Measurements from ENCODE around the gene TMEM145. TPM values are rescaled to one million over a fixed set of nuclear protein-coding genes. Genes with fewer than 3 reads are reported as not detected.

Gene TMEM145
- total RNA-seq, 6 donors from 2014 or later = 0.34 to 0.79 (median 0.49) TPM; not detected in 3

DNA sequence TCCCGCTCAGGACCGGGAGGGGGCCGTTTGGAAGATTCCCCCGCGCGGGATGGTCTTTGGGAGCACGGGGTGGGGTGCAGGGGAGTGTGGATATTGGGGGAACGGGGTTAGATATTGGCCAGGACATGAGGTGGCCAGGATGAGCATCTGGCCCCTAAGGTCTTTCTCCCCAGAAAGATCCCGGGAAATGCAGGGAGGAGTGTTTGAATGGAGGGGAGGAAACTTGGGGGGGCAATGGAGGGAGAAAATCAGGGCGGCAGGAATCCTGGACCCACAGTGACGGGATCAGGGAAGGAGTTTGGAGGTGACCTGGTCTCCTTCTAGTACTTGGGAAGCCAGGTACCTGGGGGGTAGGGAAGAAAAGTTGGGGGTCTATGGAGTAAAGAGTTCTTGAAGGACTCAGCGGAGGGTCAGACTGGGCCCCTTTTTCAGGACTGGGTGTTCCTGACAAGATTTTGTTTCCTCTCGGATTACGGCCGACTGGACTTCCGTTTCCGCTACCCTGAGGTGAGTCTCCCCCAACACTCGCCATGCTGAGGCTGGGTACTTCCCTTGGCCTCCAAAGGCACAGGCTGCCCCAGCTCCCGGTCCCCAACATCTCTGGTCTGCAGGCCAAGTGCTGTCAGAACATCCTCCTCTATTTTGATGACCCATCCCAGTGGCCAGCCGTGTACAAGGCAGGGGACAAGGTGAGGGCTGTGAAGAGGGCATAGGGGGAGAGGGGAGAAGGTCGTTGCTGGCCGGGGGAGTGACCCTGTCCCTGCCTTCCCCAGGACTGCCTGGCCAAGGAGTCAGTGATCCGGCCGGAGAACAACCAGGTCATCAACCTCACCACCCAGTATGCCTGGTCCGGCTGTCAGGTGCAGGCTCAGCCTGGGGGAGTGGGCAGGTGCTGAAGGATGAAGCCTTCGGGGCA, 989 bp downstream of the TMEM145 start:
- ATAC-seq (ENCODE audit: low FRiP score in 2 of 2) = no peak
- peak overlapping the region in 2 of 4 donors; percentile 38 to 51 for H3K4me3 ChIP-seq
- H3K36me3 ChIP-seq = no peaks in the 10 kb centered on the region
- WGBS, 2 donors = 23 to 28% methylated on average over 24 to 26 of the region's 26 CpGs
- H3K27me3 ChIP-seq = peaks cover 0 to 25% (median 7%) of the 10 kb centered on the region in 4 donors
- no peak overlapping the region for H3K27ac ChIP-seq
- no peak for DNase-seq
- H3K9me3 ChIP-seq = no peaks in the 10 kb centered on the region
- H3K4me1 ChIP-seq = peaks cover 11 to 23% (median 20%) of the 10 kb centered on the region in 4 donors
- TF ChIP-seq, protein P1, sequence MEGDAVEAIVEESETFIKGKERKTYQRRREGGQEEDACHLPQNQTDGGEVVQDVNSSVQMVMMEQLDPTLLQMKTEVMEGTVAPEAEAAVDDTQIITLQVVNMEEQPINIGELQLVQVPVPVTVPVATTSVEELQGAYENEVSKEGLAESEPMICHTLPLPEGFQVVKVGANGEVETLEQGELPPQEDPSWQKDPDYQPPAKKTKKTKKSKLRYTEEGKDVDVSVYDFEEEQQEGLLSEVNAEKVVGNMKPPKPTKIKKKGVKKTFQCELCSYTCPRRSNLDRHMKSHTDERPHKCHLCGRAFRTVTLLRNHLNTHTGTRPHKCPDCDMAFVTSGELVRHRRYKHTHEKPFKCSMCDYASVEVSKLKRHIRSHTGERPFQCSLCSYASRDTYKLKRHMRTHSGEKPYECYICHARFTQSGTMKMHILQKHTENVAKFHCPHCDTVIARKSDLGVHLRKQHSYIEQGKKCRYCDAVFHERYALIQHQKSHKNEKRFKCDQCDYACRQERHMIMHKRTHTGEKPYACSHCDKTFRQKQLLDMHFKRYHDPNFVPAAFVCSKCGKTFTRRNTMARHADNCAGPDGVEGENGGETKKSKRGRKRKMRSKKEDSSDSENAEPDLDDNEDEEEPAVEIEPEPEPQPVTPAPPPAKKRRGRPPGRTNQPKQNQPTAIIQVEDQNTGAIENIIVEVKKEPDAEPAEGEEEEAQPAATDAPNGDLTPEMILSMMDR (IDR thresholded peaks at IDR 0.05) = peak in 1 of 6 experiments; percentile 8
- TF ChIP-seq POLR2A (IDR thresholded peaks at IDR 0.05) = no peak

DNA sequence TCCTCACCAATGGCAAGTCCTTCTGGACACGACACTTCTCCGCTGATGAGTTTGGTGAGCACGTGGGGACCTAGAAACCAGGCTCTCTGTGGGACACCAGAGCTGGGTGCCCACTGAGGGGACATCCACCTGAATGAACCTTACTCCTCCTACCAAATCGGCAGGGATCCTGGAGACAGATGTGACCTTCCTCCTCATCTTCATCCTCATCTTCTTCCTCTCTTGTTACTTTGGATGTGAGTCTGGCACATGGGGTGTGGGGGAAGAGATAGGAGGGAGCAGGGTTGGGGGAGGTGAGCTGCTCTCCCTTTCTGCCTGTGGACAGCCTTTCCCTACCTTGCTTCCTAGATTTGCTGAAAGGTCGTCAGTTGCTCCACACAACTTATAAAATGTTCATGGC, 1.9 kb downstream of the TMEM145 start:
- ATAC-seq (ENCODE audit: low FRiP score in 2 of 2) = no peak
- no peaks in the 10 kb centered on the region for H3K9me3 ChIP-seq
- H3K36me3 ChIP-seq = no peaks in the 10 kb centered on the region
- TF ChIP-seq POLR2A (IDR thresholded peaks at IDR 0.05) (no peak), EP300 (IDR thresholded peaks at IDR 0.05) (no peak), POLR2AphosphoS5 (IDR thresholded peaks at IDR 0.05) (no peak)
- TF ChIP-seq, protein P1 (IDR thresholded peaks at IDR 0.05) = no peak
- H3K4me1 ChIP-seq = peaks cover 11 to 23% (median 20%) of the 10 kb centered on the region in 4 donors
- no peak overlapping the region for H3K4me3 ChIP-seq
- H3K27me3 ChIP-seq = peaks cover 0 to 25% (median 7%) of the 10 kb centered on the region in 4 donors
- WGBS, 2 donors = 78 to 84% methylated on average over 5 of the region's 5 CpGs
- H3K27ac ChIP-seq = no peak overlapping the region
- no peak for DNase-seq

DNA sequence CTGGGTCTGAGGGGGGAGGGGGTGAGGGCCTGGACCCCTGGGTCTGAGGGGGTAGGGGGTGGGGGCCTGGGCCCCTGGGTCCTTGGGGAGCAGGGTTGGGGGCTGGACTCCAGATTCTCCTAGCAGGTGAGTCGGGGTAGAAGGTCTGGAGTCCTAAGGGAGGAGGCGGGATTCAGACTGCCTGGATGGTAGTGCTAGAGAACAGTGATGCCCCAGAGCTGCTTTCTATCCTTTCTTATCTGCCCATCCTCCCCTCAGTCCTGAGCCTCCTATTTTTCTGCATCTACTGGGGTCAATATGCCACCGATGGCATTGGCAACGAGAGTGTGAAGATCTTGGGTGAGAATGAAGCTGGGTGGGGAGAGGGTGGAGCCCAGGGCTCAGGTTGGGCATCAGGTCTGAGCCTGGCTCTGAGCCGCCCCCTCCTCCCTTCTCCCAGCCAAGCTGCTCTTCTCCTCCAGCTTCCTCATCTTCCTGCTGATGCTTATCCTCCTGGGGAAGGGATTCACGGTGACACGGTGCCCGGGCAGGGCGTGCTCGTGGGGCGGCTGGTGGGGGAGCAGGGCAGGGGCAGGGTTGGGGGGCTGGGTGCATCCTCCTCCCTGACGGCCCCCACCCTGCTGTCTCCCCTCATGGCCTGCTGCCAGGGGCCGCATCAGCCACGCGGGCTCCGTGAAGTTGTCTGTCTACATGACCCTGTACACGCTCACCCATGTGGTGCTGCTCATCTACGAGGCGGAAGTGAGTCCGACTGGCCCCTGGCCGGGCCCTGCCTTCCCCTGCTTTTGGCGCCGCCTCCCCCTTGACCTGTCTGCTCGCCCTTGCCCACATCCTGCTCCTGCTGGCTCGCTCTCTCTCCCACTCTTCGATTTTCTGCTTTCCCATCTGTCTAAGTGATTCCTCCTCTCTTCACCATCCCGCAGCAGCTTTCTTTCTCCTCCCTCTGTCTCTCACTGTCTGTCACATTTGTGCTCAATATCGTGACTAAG, 3.4 kb downstream of the TMEM145 start:
- Histone ChIP-seq H3K27ac (no peak overlapping the region), H3K9me3 (no peaks in the 10 kb centered on the region), H3K4me3 (peak overlapping the region in 1 of 4 donors; percentile 24), H3K36me3 (no peaks in the 10 kb centered on the region), H3K4me1 (peaks cover 11 to 23% (median 20%) of the 10 kb centered on the region in 4 donors), H3K27me3 (peaks cover 0 to 25% (median 7%) of the 10 kb centered on the region in 4 donors)
- WGBS, 2 donors = 22 to 30% methylated on average over 15 to 25 of the region's 28 CpGs
- peak; percentile 51 to 86 for DNase-seq
- TF ChIP-seq POLR2AphosphoS5 (IDR thresholded peaks at IDR 0.05) (no peak), POLR2A (IDR thresholded peaks at IDR 0.05) (no peak), EP300 (IDR thresholded peaks at IDR 0.05) (no peak)
- TF ChIP-seq, protein P1 (IDR thresholded peaks at IDR 0.05) = no peak
- peak; percentile 41 to 60 for ATAC-seq (ENCODE audit: low FRiP score in 2 of 2)

DNA sequence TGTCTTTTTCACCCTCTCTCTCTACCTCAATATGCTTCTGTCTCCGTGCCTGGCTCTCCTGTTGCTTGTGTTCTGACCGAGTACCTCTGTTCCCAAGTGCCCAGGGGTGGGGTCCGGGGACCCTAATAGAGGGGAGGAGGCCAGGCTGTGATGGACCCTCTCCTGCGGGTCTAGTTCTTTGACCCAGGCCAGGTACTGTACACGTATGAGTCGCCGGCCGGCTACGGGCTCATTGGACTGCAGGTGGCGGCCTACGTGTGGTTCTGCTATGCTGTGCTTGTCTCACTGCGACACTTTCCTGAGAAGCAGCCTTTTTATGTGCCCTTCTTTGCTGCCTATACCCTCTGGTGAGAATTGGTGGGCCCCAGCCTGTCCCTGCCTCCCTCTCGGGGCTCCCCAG, 4.4 kb downstream of the TMEM145 start:
- H3K9me3 ChIP-seq = no peaks in the 10 kb centered on the region
- no peak for TF ChIP-seq EP300 (IDR thresholded peaks at IDR 0.05)
- no peak for TF ChIP-seq POLR2AphosphoS5 (IDR thresholded peaks at IDR 0.05)
- no peak for TF ChIP-seq POLR2A (IDR thresholded peaks at IDR 0.05)
- TF ChIP-seq, protein P1 (IDR thresholded peaks at IDR 0.05) = no peak
- no peaks in the 10 kb centered on the region for H3K36me3 ChIP-seq
- no peak for DNase-seq
- no peak overlapping the region for H3K27ac ChIP-seq
- H3K4me1 ChIP-seq = peaks cover 11 to 22% (median 19%) of the 10 kb centered on the region in 4 donors
- H3K4me3 ChIP-seq = no peak overlapping the region
- 90 to 91% methylated on average over 13 of the region's 13 CpGs for WGBS, 2 donors
- H3K27me3 ChIP-seq = peaks cover 0 to 19% (median 11%) of the 10 kb centered on the region in 4 donors
- no peak for ATAC-seq (ENCODE audit: low FRiP score in 2 of 2)

Measured in upper lobe of left lung (tissue), 6 donors.